T1000 (cell line): ENCODE measurements around the gene NUP54.

Experiments
- DNase-seq: peaks from one replicate; lab custom pipeline; 2025; ENCODE audit warnings: mixed read lengths; lab: John Stamatoyannopoulos, UW

NUP54 gene

GRCh38 chr4:76147454-76148141, 599 bp downstream of the NUP54 start:
- DNase-seq, result peak; percentile 58

GRCh38 chr4:76144546-76144945, 3.7 kb downstream of the NUP54 start:
- no peak for DNase-seq

- DNase-seq, result no peak
These were observed 7.0 kb downstream of the NUP54 start for GRCh38 chr4:76141241-76141640.

- DNase-seq, result no peak
These were observed 20.4 kb downstream of the NUP54 start for GRCh38 chr4:76127754-76128153.

- DNase-seq, result no peak
These were observed 22.4 kb downstream of the NUP54 start for GRCh38 chr4:76125816-76126215.

- DNase-seq, result no peak
These were observed 28.0 kb downstream of the NUP54 start for GRCh38 chr4:76120199-76120598.

- no peak for DNase-seq
These were observed 30.7 kb downstream of the NUP54 start for GRCh38 chr4:76117536-76117935.

GRCh38 chr4:76116821-76117220, 31.4 kb downstream of the NUP54 start:
- DNase-seq, result no peak

- no peak for DNase-seq
These were observed 39.6 kb downstream of the NUP54 start for GRCh38 chr4:76108467-76109181.

- no peak for DNase-seq
These were observed 41.8 kb downstream of the NUP54 start for GRCh38 chr4:76106442-76106841.

- DNase-seq, result no peak
These were observed 42.5 kb downstream of the NUP54 start for GRCh38 chr4:76105652-76106051.

- DNase-seq, result no peak
These were observed 52.1 kb downstream of the NUP54 start for GRCh38 chr4:76096076-76096475.

GRCh38 chr4:76095568-76095967, 52.6 kb downstream of the NUP54 start:
- DNase-seq, result no peak

GRCh38 chr4:76091052-76091451, 57.1 kb downstream of the NUP54 start:
- no peak for DNase-seq

- DNase-seq, result peak; percentile 9
These were observed 57.9 kb downstream of the NUP54 start for GRCh38 chr4:76090241-76090691.

- DNase-seq, result no peak
These were observed 59.5 kb downstream of the NUP54 start for GRCh38 chr4:76088719-76089118.

- DNase-seq, result no peak
These were observed 61.0 kb downstream of the NUP54 start for GRCh38 chr4:76087007-76087769.

- no peak for DNase-seq
These were observed 63.7 kb downstream of the NUP54 start for GRCh38 chr4:76084542-76084941.

- DNase-seq, result no peak
These were observed 64.7 kb downstream of the NUP54 start for GRCh38 chr4:76083386-76083988.

- DNase-seq, result no peak
These were observed 70.1 kb downstream of the NUP54 start for GRCh38 chr4:76078033-76078613.

GRCh38 chr4:76074993-76075600, 73.1 kb downstream of the NUP54 start:
- DNase-seq, result no peak

GRCh38 chr4:76074468-76074867, 73.7 kb downstream of the NUP54 start, which contains the start of gene ART3:
ART3 (plus strand) TSS chr4:76074709; CDS start chr4:76075890, 1,181 bp downstream.
- no peak for DNase-seq
